HG03175 (cell line): Measurements from ENCODE around the gene CMYA5.
"Not testable (repeated sequence)": the region's sequence is repeated elsewhere in the genome, so short reads cannot be mapped to it uniquely, and the experiment has no call there.

Experiments used
- ATAC-seq: cut with Tn5 transposase; IDR thresholded peaks from one replicate; pipeline ENCODE4 v1.9.1; 2021; ENCODE audit warnings: mild to moderate bottlenecking, moderate library complexity; ENCODE audit not compliant: unreplicated experiment

Gene CMYA5

DNA sequence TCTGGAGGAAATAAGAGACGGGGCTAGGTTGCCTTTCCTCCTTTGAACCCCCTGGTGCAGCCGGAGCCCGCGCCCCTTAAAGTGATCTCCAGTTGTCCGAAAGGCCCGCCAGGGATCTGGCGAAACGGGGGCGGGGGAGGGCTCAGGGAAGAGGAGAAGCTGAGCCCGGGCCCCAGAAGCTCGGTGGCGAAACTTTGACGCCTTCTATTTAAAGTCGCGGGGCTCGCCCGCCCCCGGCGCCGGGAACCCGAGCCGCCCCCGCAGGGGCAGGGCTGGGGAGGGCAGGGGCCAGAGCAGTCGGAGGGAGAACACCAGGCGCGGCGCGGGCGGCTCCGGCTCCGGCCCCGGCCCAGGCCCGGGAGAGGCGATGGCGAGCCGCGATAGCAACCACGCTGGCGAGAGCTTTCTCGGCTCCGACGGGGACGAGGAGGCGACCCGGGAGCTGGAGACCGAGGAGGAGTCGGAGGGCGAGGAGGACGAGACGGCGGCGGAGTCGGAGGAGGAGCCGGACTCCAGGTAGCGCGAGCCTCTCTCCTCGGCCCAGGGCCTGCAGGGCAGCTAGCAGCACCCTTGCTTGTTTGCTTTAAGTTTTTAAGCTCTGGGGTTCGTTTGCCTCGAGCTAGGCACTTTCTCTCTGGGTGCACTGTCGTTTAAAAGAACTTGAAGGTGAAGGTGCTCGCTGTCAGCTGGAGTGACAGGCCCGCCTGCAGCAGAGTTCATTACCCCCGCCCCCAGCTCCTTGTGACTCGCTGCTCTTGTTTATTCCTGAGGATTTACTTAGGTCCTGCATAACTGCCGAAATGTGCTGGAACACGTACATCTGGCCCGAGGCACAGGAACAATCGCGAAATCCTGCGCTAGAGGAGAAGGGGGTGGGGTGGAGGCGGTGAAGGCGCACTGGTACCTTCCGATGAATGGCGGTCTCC, at the start of gene CMYA5:
Gene CMYA5 (plus strand): TSS at position 296 of the 926 bp plus-strand sequence. CDS start 72 bp downstream, at position 368.
- ATAC-seq: no peak

DNA sequence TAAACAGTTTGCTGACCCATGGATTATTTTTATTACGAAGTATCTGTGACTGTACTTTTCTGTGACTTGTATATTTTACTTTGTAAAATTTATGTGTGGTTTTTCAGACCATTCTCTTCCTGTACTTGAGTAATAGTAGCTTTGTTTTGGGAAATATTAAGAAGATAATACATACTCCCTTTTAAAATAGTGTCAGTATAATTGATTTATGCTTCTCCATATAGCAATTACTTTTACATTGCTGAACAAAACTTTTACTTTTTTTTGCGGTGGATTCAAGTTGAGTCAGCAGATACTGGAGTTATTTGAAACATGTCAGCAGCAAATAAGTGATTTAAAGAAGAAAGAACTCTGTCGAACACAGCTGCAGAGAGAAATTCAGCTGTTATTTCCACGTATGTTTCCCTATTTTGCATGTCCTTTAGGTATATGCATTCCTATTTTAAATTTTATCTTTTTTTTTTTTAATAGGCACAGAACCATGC, 49.0 kb upstream of the CMYA5 start:
- ATAC-seq: no peak

- ATAC-seq: no peak
These were observed 48.2 kb upstream of the CMYA5 start for GRCh38 chr5:79641414-79641813.

DNA sequence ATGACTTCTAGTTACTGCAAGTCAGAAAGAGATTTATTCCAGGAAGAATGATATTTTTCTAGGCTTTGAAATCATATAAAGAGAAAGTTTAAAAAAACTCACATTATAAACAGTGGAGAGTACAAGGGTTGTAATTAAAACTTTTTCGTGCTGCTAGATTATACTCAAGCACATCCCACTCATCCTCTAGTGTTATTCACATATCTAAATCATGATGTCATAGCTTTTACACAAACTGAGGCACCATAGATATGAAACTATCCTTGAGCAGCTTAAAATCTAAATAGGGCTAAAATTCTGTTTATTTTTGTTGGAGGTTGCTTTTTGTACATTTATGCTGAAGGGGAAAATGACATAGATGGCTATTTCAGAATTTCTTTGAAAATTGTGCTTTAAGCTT, 47.4 kb upstream of the CMYA5 start:
- no peak for ATAC-seq

DNA sequence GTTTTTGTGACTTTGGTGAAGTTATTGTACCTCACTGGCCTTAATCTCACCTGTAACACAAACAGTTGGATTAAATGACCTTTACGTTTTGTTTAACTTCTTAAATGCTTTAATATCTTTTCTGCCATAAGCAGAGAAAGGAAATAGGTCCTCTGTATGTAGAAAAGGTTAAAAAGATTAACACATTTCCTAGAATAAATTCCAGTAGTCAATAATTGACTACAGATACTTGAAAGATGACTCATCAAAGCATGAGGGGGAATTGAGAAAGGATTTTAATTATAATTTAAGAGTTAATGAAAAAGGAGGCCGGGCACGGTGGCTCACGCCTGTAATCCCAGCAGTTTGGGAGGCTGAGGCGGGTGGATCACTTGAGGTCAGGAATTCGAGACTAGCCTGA, 35.8 kb upstream of the CMYA5 start:
- ATAC-seq: no peak

GRCh38 chr5:79663212-79663611, 26.4 kb upstream of the CMYA5 start:
- ATAC-seq: no peak

DNA sequence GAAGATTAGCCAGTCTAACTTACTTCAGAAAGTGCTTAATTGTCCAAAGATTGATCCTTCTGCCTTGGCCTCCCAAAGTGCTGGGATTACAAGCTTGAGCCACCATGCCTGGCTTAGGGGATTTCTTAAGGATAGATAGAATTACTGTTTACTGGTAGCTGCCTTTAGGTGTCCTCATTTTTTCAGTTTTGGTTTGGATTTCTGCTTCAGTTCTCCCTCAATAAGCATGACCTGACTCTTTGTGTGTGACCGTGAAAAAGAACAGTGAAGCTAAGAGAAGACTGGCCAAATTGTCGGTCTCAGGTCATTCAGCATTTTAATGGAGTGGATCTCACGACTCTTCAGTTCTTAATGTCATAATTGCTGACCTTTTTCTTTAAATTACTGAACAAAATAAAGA, 22.9 kb upstream of the CMYA5 start:
- ATAC-seq: no peak

DNA sequence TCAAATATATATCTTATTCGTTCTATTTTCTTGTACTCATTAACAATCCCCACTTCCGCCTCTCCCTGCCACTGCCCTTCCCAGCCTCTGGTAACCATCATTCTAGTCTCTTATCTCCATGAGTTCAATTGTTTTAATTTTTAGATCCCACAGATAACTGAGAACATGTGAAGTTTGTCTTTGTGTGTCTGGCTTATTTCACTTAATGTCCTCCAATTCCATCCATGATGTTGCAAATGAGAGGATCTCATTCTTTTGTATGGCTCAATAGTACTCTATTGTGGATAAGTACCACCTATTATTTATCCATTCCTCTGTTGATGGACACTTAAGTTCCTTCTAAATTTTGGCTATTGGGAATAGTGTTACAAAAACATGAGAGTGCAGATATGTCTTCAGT, 17.2 kb upstream of the CMYA5 start:
- no peak for ATAC-seq

GRCh38 chr5:79676354-79676753, 13.3 kb upstream of the CMYA5 start:
- not testable (repeated sequence) for ATAC-seq

DNA sequence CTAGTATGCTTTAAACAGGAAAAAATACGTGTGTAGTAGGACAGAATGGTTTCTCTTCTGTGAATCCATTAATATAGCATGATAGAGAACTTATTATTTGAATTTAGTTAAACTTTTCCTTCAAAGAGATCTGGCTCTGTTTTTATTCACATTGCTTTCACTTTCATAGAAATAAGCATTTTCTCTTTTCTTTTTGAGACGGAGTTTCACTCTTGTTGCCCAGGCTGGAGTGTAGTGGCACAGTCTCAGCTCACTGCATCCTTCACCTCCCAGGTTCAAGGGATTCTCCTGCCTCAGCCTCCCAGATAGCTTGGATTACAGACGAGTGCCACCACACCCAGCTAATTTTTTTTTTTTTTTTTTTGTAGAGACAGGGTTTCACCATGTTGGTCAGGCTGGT, 7.5 kb upstream of the CMYA5 start:
- ATAC-seq: not testable (repeated sequence)

- ATAC-seq: no peak
These were observed 4.9 kb upstream of the CMYA5 start for GRCh38 chr5:79684782-79685181.

DNA sequence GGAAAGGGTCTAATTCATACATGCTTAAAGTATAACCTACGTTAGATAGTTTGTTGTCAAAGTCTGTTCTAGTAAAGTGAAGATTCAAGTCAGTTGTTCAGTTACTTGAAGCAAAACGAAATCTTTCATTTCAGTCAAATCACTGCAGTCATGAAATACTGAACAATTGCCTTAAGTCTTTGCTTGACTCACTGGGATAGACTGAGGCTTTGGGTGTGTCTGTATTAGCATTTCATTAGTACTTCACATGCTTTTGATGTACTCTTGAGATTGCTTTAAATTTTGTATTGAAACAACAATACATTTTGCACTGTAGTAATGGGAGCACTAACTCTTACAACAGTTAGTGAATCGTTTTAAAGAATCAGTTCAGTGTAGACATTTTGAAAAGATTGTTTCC, 4.0 kb upstream of the CMYA5 start:
- ATAC-seq: no peak

DNA sequence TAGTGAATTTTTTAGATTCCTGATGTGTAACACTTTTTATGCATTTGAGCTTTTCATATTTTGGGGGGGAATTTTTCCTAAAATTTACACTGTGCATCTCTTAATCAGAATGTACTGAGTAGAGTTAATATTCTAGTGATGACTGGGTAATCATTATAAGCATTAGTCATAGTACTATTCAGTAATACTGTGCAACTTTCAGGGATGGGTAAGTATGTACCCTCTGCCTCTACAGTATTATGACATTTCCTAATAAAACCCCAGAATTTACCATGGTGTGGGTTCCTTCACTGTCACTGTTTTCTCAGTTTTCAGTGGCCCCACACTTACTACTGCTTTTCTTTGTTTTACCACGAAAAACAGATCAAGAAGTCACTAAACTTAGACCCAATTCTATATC, 2.8 kb upstream of the CMYA5 start:
- no peak for ATAC-seq

DNA sequence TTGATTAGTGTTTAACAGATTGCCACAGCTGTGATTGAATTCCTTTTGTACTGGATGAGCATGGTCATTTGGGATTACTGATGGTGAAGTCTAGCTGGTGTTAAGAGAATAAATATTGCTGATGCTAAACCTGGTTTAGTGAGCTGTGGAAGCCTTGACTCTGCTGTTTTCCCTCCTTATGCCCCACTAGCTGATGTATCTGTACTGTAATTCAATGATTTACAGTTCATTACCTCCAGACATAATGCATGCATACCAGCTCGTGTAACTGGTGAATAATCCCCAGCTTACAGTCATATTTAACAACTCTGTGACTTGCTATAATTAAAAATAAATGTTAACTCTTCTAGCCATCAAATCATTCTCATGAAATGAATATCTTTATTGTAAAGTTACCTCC, 1.7 kb upstream of the CMYA5 start:
- ATAC-seq: no peak

- ATAC-seq: no peak
These were observed 1.4 kb downstream of the CMYA5 start for GRCh38 chr5:79691007-79691406.

GRCh38 chr5:79692596-79692995, 3.0 kb downstream of the CMYA5 start:
- no peak for ATAC-seq

- no peak for ATAC-seq
These were observed 4.5 kb downstream of the CMYA5 start for GRCh38 chr5:79694183-79694582.

GRCh38 chr5:79694652-79695051, 5.0 kb downstream of the CMYA5 start:
- no peak for ATAC-seq

DNA sequence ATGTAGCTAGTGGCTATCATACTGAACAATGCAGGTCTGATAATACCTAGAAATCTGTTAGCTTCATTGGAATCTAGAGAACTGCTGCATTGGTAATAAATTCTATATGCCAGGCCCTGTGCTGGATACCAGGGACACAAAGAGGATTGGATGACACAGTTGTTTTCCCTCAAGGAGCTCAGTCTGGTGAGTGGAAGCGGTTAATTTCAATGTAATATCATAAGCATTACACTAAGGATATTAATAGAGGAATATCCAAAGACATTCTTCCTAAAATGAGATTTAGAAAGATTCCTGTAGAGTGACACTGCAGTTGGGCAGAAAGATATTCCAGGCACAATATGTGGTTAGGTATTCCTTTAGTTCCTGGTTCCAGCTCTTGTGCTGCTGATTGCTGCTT, 5.9 kb downstream of the CMYA5 start:
- ATAC-seq: no peak

DNA sequence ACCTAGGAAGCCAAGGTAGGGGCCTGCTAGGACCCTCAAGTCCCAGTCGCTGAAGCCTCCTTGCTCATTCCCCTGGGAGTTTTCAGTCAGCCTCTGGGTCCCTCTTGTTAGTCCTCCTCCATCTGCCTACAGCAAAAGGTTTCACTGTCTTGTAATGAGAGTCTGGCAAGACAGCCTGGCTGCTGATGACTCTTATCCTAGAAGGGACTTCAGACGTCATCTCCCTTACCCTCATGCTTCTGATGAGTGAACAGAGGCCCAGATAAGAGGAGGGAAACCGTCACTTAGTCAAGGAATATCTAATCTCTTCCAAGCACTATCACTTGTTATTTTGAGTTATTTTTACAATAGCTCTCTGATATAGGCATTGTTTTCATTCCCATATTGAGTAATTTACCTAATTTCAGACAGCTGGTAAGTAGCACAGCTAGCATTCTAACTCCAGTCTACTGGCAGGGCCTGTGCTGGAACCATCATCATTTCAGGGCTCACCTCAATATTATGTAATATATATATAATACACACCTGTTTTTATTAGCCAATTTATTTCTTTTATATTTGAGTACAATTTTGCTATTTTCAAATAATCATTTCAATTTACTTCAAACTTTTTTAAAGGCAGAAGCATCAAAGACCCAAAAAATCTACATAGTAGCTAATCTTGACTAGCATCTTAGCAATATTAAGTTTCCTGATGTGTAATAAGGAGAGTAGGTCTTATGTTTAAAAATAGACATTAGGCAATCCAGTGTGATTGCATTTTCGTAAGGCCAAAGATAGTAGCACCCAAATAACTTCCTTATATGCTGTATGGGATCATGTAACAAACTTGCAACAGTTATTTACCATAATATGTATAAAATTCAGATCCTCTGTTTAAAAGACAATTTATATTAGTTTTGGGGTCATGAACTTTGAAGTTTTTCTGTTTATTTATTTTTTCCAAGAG, 7.9 kb downstream of the CMYA5 start:
- ATAC-seq: no peak

GRCh38 chr5:79699763-79700400, 10.2 kb downstream of the CMYA5 start:
- ATAC-seq: peak; percentile 89
